Mesenchymal stem cell (in vitro differentiated cells and primary cell): ENCODE measurements around the gene MTCH2.
A peak's percentile ranks its signal among the peaks of the same experiment; 100 is the strongest.

Experiments
- DNase-seq: peaks from one replicate; pipeline ENCODE4 v3.0.0-alpha.2; 2013
- H2AFZ ChIP-seq: one replicate; pipeline ENCODE4 v1.6.1; 2013; ENCODE audit warnings: low read depth, mild to moderate bottlenecking, control low read depth, inconsistent platforms, low read length, moderate library complexity
- H2AK5ac ChIP-seq: 2 replicates; pipeline ENCODE4 v1.6.1; 2013; ENCODE audit warnings: low read length, moderate library complexity, mild to moderate bottlenecking, inconsistent platforms; ENCODE audit not compliant: severe bottlenecking
- H2BK120ac ChIP-seq: one replicate; pipeline ENCODE4 v1.6.1; 2013; ENCODE audit warnings: low read depth, mild to moderate bottlenecking, inconsistent platforms, low read length, moderate library complexity
- H2BK12ac ChIP-seq, 2 experiments: one replicate each; pipeline ENCODE4 v1.6.1; 2013; ENCODE audit warnings: inconsistent platforms in 2 of 2, low read length in 2 of 2, mild to moderate bottlenecking in 2 of 2, moderate library complexity in 2 of 2, control low read depth in 1 of 2
- H2BK15ac ChIP-seq: one replicate; pipeline ENCODE4 v1.6.1; 2013; ENCODE audit warnings: mild to moderate bottlenecking, low read depth, inconsistent platforms; ENCODE audit not compliant: poor library complexity, severe bottlenecking
- H2BK5ac ChIP-seq: 2 replicates; pipeline ENCODE4 v1.6.1; 2013; ENCODE audit warnings: low read depth, mild to moderate bottlenecking, low read length, control low read depth, inconsistent platforms; ENCODE audit not compliant: poor library complexity, severe bottlenecking
- H3K14ac ChIP-seq, 2 experiments: one replicate each; pipeline ENCODE4 v1.6.1; 2013; ENCODE audit warnings: inconsistent platforms in 2 of 2, low read length in 2 of 2, control low read depth in 1 of 2, mild to moderate bottlenecking in 1 of 2, moderate library complexity in 1 of 2
- H3K18ac ChIP-seq, 2 experiments: one replicate each; pipeline ENCODE4 v1.6.1; 2013; ENCODE audit warnings: inconsistent platforms in 2 of 2, low read length in 2 of 2, control low read depth in 1 of 2, low read depth in 1 of 2, mild to moderate bottlenecking in 1 of 2
- H3K23ac ChIP-seq, 2 experiments: one replicate each; pipeline ENCODE4 v1.6.1; 2013; ENCODE audit warnings: inconsistent platforms in 2 of 2, low read length in 2 of 2, mild to moderate bottlenecking in 2 of 2, moderate library complexity in 2 of 2, control low read depth in 1 of 2
- H3K27ac ChIP-seq: 2 replicates; pipeline ENCODE4 v1.5.1; 2013; ENCODE audit warnings: mild to moderate bottlenecking, moderate library complexity, low read length, control low read depth, inconsistent platforms; ENCODE audit not compliant: poor library complexity, severe bottlenecking
- H3K27me3 ChIP-seq, 2 experiments: 2 replicates each; pipeline versions ENCODE4 v1.6.1 to v1.7.0; 2013; ENCODE audit warnings: low read length in 2 of 2, mild to moderate bottlenecking in 2 of 2, moderate library complexity in 2 of 2, control low read depth in 1 of 2, inconsistent platforms in 1 of 2; ENCODE audit not compliant: control insufficient read depth in 1 of 2, insufficient read depth in 1 of 2
- H3K36me3 ChIP-seq, 2 experiments: 2 replicates each; pipeline versions ENCODE4 v1.6.1 to v1.7.0; 2013; ENCODE audit warnings: low read length in 2 of 2, control low read depth in 1 of 2, inconsistent platforms in 1 of 2, low read depth in 1 of 2, mild to moderate bottlenecking in 1 of 2; ENCODE audit not compliant: insufficient read depth in 2 of 2, control insufficient read depth in 1 of 2
- H3K4ac ChIP-seq, 2 experiments: one replicate each; pipeline ENCODE4 v1.6.1; 2013; ENCODE audit warnings: inconsistent platforms in 2 of 2, low read length in 2 of 2, mild to moderate bottlenecking in 2 of 2, moderate library complexity in 2 of 2, control low read depth in 1 of 2, low read depth in 1 of 2
- H3K4me1 ChIP-seq: 2 replicates; pipeline ENCODE4 v1.6.1; 2013; ENCODE audit warnings: low read depth, low read length, control low read depth; ENCODE audit not compliant: control insufficient read depth, insufficient read depth
- H3K4me2 ChIP-seq: 2 replicates; pipeline ENCODE4 v1.6.1; 2013; ENCODE audit warnings: low read length, mild to moderate bottlenecking, inconsistent platforms; ENCODE audit not compliant: poor library complexity, severe bottlenecking
- H3K4me3 ChIP-seq, 2 experiments: 2 replicates each; pipeline versions ENCODE4 v1.5.1 to v1.7.0; 2013; ENCODE audit warnings: low read length in 2 of 2, mild to moderate bottlenecking in 2 of 2, control low read depth in 1 of 2, low read depth in 1 of 2; ENCODE audit not compliant: insufficient read depth in 1 of 2
- H3K79me1 ChIP-seq: replicated peaks from 2 replicates; pipeline ENCODE4 v1.6.1; 2013; ENCODE audit warnings: mild to moderate bottlenecking, control low read depth, low read length, inconsistent platforms; ENCODE audit not compliant: poor library complexity, severe bottlenecking
- H3K9ac ChIP-seq: 2 replicates; pipeline ENCODE4 v1.7.0; 2013; ENCODE audit warnings: mild to moderate bottlenecking, low read length, moderate library complexity
- H3K9me3 ChIP-seq: 2 replicates; pipeline ENCODE4 v1.7.0; 2013; ENCODE audit warnings: mild to moderate bottlenecking, low read length; ENCODE audit not compliant: control insufficient read depth
- H4K8ac ChIP-seq: one replicate; pipeline ENCODE4 v1.6.1; 2013; ENCODE audit warnings: inconsistent platforms, mild to moderate bottlenecking, low read length, moderate library complexity
- H4K91ac ChIP-seq: one replicate; pipeline ENCODE4 v1.6.1; 2013; ENCODE audit warnings: mild to moderate bottlenecking, low read length, inconsistent platforms
- WGBS: methylation state at CpG from one replicate; pipeline ENCODE4 v1.1.7; 2013; ENCODE audit warnings: mixed read lengths; 5-methylcytosine and 5-hydroxymethylcytosine counted together

Gene MTCH2

DNA sequence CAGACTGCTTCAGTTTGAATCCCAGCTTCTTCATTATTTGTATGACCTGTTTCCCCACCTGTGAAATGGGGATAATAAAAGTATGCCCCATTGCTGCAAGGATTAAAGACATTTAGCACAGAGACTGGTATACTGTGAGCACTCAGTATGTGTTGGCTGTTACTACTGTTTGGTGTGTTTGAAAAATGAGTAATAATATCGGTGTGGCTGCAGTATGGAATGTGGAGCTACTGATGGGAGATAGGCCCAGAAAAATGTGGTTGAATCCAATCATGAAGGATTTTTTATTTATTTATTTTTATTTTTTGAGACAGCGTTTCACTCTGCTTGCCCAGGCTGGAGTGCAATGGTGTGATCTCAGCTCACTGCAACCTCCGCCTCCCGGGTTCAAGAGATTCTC lies 39.1 kb downstream of the MTCH2 start:
- H4K91ac ChIP-seq = no peak overlapping the region
- no peaks in the 10 kb centered on the region for H3K9me3 ChIP-seq
- DNase-seq = no peak
- no peak overlapping the region for H4K8ac ChIP-seq
- H3K4me2 ChIP-seq = no peak overlapping the region
- no peaks in the 10 kb centered on the region for H3K79me1 ChIP-seq
- H3K23ac ChIP-seq = no peak overlapping the region
- H2BK5ac ChIP-seq = no peak overlapping the region
- peaks cover 3% of the 10 kb centered on the region for H3K4me1 ChIP-seq
- no peak overlapping the region for H2AFZ ChIP-seq
- no peak overlapping the region for H2BK120ac ChIP-seq
- no peak overlapping the region for H3K27ac ChIP-seq
- no peak overlapping the region for H2BK12ac ChIP-seq
- 98% methylated on average over 4 of the region's 4 CpGs for WGBS
- no peak overlapping the region for H3K4ac ChIP-seq
- H3K9ac ChIP-seq = no peak overlapping the region
- H3K36me3 ChIP-seq = no peaks in the 10 kb centered on the region
- no peak overlapping the region for H3K4me3 ChIP-seq
- H3K18ac ChIP-seq = no peak overlapping the region
- no peak overlapping the region for H2BK15ac ChIP-seq
- H3K14ac ChIP-seq = no peak overlapping the region
- H3K27me3 ChIP-seq = peaks cover 0 to 6% of the 10 kb centered on the region in 2 experiments
- H2AK5ac ChIP-seq = no peak overlapping the region

DNA sequence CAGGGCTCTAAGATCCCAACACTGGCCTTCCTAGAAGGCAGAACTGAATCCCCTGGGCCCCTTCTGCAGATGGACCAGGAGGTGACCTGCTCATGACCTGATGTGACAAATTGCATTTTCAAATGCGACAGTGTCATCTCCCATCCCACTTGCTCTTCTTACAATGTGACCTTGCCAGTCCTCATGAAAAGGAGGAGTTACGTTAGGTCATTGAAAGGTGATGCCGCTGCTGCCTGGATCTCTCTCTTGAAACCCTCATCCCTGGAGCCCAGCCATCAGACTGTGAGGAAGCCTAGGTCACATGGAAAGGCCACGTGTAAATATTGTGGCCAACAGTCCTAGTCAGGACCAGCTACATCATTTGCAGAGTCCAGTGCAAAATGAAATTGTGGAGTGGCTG lies 42.5 kb downstream of the MTCH2 start:
- Histone ChIP-seq H2BK120ac (no peak overlapping the region), H3K9ac (no peak overlapping the region), H2BK15ac (no peak overlapping the region), H2AK5ac (no peak overlapping the region), H3K9me3 (no peaks in the 10 kb centered on the region), H3K27me3 (peaks cover 8 to 19% of the 10 kb centered on the region in 2 experiments), H2BK12ac (peak overlapping the region in 1 of 2 experiments; percentile 25), H3K36me3 (no peaks in the 10 kb centered on the region), H3K4me3 (no peak overlapping the region), H2BK5ac (no peak overlapping the region), H2AFZ (no peak overlapping the region), H3K14ac (no peak overlapping the region), H3K4me2 (no peak overlapping the region), H3K23ac (no peak overlapping the region), H3K18ac (no peak overlapping the region), H3K79me1 (no peaks in the 10 kb centered on the region), H4K91ac (no peak overlapping the region), H3K27ac (no peak overlapping the region), H3K4me1 (no peaks in the 10 kb centered on the region), H3K4ac (no peak overlapping the region), H4K8ac (no peak overlapping the region)
- DNase-seq = no peak
- 72% methylated on average over 4 of the region's 4 CpGs for WGBS

DNA sequence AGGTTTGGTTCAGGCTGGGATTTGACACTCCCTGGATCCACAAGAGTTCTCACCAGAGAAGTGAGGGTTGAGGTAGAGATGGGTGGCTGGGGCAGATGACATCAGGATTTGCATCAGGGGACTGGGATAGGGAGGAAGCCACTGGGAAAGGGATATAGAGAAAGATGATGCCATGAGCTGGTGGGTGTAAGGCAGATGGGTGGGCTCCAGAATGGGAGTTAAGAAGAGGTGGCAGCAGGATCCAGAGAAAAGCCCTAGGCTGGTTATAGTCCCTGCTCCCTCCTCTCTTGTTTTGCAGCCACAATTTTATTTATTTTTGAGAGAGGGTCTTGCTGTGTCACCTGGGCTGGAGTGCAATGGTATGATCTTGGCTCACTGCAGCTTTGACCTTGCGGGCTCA lies 46.4 kb downstream of the MTCH2 start:
- Histone ChIP-seq H3K4ac (no peak overlapping the region), H2BK5ac (no peak overlapping the region), H3K23ac (no peak overlapping the region), H3K27ac (no peak overlapping the region), H3K4me2 (no peak overlapping the region), H3K9ac (no peak overlapping the region), H3K4me1 (peaks cover 20% of the 10 kb centered on the region), H2AK5ac (no peak overlapping the region), H3K4me3 (no peak overlapping the region), H3K9me3 (no peaks in the 10 kb centered on the region), H3K18ac (no peak overlapping the region), H3K14ac (no peak overlapping the region), H4K8ac (no peak overlapping the region), H2BK120ac (no peak overlapping the region), H2BK15ac (no peak overlapping the region), H3K36me3 (no peaks in the 10 kb centered on the region), H3K79me1 (no peaks in the 10 kb centered on the region), H4K91ac (no peak overlapping the region), H2AFZ (no peak overlapping the region), H2BK12ac (no peak overlapping the region), H3K27me3 (peaks cover 42 to 48% of the 10 kb centered on the region in 2 experiments)
- WGBS = 100% methylated on average over 1 of the region's 1 CpG
- no peak for DNase-seq

DNA sequence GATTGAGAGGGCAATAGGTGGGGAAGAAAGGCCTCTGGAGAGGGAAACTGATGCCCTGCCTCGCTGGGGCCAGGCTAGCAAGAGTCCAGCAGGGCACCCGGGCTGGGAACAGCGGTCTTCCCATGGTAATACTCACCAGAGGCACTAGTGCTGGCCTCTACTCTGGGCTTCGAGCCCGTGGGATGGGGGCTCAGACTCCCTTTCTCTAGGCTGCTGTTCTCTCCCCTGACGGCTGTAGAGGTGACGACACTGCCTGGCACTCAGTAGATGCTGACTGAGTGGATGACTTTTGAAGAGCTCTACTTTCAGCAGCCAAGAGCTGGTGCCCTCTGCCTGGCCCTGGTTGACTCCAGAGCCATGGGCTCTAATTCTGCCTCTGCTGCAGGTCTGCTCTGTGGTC lies 47.3 kb downstream of the MTCH2 start:
- H2AFZ ChIP-seq = no peak overlapping the region
- no peak overlapping the region for H2BK12ac ChIP-seq
- H3K4ac ChIP-seq = no peak overlapping the region
- H2AK5ac ChIP-seq = no peak overlapping the region
- no peaks in the 10 kb centered on the region for H3K79me1 ChIP-seq
- H2BK120ac ChIP-seq = no peak overlapping the region
- H3K9ac ChIP-seq = no peak overlapping the region
- no peaks in the 10 kb centered on the region for H3K9me3 ChIP-seq
- no peak overlapping the region for H3K4me2 ChIP-seq
- H3K4me1 ChIP-seq = peaks cover 20% of the 10 kb centered on the region
- no peak for DNase-seq
- no peak overlapping the region for H4K91ac ChIP-seq
- WGBS = 67% methylated on average over 7 of the region's 7 CpGs
- H3K27ac ChIP-seq = no peak overlapping the region
- H3K23ac ChIP-seq = peak overlapping the region in 1 of 2 experiments; percentile 93
- H3K18ac ChIP-seq = no peak overlapping the region
- no peak overlapping the region for H2BK15ac ChIP-seq
- no peak overlapping the region for H3K14ac ChIP-seq
- H4K8ac ChIP-seq = no peak overlapping the region
- peaks cover 42 to 46% of the 10 kb centered on the region in 2 experiments for H3K27me3 ChIP-seq
- H3K36me3 ChIP-seq = peaks cover 0 to 5% of the 10 kb centered on the region in 2 experiments
- H3K4me3 ChIP-seq = no peak overlapping the region
- no peak overlapping the region for H2BK5ac ChIP-seq
